Activated naive CD4-positive, alpha-beta T cell treated with anti-CD3 and anti-CD28 coated beads, Interleukin-2, amount 10 ng/mL, durations not matched to agents 7 days and 5 days (primary cell): Measurements from ENCODE around the gene ATG4D.
A peak's percentile ranks its signal among the peaks of the same experiment; 100 is the strongest.
"Not testable (repeated sequence)": the region's sequence is repeated elsewhere in the genome, so short reads cannot be mapped to it uniquely, and the experiment has no call there.

Source experiments
- CTCF ChIA-PET: fragments of 350-600 bp; sonication (Branson Sonifier 250); formaldehyde crosslinking; loops from one replicate; lab custom pipeline; 2021; ENCODE audit warnings: antibody characterized with exemption; lab: Charles Lee
- DNase-seq: peaks from one replicate; pipeline ENCODE4 v3.0.0-alpha.2; 2020
- H3K27ac Mint-ChIP-seq: one replicate; pipeline ENCODE4 v1.8.0; 2021; ENCODE audit warnings: mild to moderate bottlenecking, moderate library complexity, mixed read lengths
- H3K27me3 Mint-ChIP-seq: one replicate; pipeline ENCODE4 v1.8.0; 2021; ENCODE audit warnings: mild to moderate bottlenecking, mixed read lengths
- H3K36me3 Mint-ChIP-seq: one replicate; pipeline ENCODE4 v1.8.0; 2021; ENCODE audit warnings: mixed read lengths
- H3K4me1 Mint-ChIP-seq: one replicate; pipeline ENCODE4 v1.8.0; 2021; ENCODE audit warnings: mixed read lengths
- H3K4me3 Mint-ChIP-seq: one replicate; pipeline ENCODE4 v1.8.0; 2021; ENCODE audit warnings: mild to moderate bottlenecking, moderate library complexity, mixed read lengths
- H3K9me3 Mint-ChIP-seq: one replicate; pipeline ENCODE4 v1.8.0; 2021; ENCODE audit warnings: mixed read lengths

ATG4D gene

GRCh38 chr19:10532457-10532856 lies 11.2 kb upstream of the ATG4D start:
- H3K27ac Mint-ChIP-seq = no peak overlapping the region
- CTCF ChIA-PET = no interaction called here

GRCh38 chr19:10533646-10534386 lies 9.9 kb upstream of the ATG4D start:
- CTCF ChIA-PET = no interaction called here
- H3K9me3 Mint-ChIP-seq = no peaks in the 10 kb centered on the region
- peaks cover 73% of the 10 kb centered on the region for H3K27me3 Mint-ChIP-seq
- H3K4me3 Mint-ChIP-seq = no peak overlapping the region
- no peaks in the 10 kb centered on the region for H3K36me3 Mint-ChIP-seq
- no peak for DNase-seq
- peaks cover 2% of the 10 kb centered on the region for H3K4me1 Mint-ChIP-seq
- no peak overlapping the region for H3K27ac Mint-ChIP-seq

More at GRCh38 chr19:10532457-10532856, 11.2 kb upstream of the ATG4D start:
- no peaks in the 10 kb centered on the region for H3K36me3 Mint-ChIP-seq
- H3K27me3 Mint-ChIP-seq = peaks cover 65% of the 10 kb centered on the region
- no peak for DNase-seq
- no peaks in the 10 kb centered on the region for H3K4me1 Mint-ChIP-seq
- H3K4me3 Mint-ChIP-seq = no peak overlapping the region
- H3K9me3 Mint-ChIP-seq = no peaks in the 10 kb centered on the region

DNA sequence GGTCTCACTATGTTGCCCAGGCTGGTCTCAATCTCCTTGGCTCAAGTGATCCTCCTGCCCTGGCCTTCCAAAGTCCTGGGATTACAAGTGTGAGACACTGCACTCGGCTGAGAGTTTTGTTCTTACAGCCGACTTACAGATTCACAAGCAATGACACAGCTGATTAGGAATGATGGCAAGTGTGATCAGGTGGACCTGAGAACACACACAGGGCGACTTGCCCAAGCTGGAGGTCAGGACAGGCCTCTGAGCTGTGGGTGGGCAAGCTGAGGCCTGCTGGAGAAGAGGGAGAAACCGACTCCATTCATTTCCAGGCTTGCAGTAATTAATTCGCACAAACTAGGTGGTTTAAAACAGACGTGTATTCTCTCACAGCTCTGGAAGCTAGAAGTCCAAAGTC lies 8.1 kb upstream of the ATG4D start:
- H3K9me3 Mint-ChIP-seq = no peaks in the 10 kb centered on the region
- peaks cover 4% of the 10 kb centered on the region for H3K4me1 Mint-ChIP-seq
- H3K4me3 Mint-ChIP-seq = no peak overlapping the region
- no peaks in the 10 kb centered on the region for H3K36me3 Mint-ChIP-seq
- CTCF ChIA-PET = interaction anchor here (0.6 to 1.1 kb wide), 4 partner anchors 27 to 427 kb away, joined by 3 read pairs; no protein-coding TSS in a partner anchor
- no peak overlapping the region for H3K27ac Mint-ChIP-seq
- no peak for DNase-seq
- peaks cover 82% of the 10 kb centered on the region for H3K27me3 Mint-ChIP-seq

DNA sequence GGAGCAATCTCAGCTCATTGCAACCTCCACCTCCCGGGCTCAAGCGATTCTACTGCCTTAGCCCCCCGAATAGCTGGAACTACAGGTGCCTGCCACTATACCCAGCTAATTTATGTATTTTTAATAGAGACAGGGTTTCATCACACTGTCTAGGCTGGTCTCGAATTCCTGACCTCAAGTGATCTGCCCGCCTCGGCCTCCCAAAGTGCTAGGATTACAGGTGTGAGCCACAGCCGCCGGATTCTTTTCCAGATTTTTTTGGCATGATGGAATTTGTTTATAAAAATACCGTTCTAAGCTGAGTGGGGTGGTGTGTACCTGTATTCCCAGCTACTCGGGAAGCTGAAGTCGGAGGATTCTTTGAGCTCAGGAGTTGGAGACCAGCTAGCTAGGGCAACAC lies 6.0 kb upstream of the ATG4D start:
- no peak for DNase-seq
- Mint-ChIP-seq H3K4me3 (no peak overlapping the region), H3K9me3 (no peaks in the 10 kb centered on the region), H3K27me3 (peaks cover 95% of the 10 kb centered on the region), H3K27ac (no peak overlapping the region), H3K4me1 (peaks cover 7% of the 10 kb centered on the region), H3K36me3 (no peaks in the 10 kb centered on the region)
- CTCF ChIA-PET = interaction anchor here (1.2 to 1.4 kb wide), 2 partner anchors 54 to 109 kb away, joined by 4 read pairs; no protein-coding TSS in a partner anchor

DNA sequence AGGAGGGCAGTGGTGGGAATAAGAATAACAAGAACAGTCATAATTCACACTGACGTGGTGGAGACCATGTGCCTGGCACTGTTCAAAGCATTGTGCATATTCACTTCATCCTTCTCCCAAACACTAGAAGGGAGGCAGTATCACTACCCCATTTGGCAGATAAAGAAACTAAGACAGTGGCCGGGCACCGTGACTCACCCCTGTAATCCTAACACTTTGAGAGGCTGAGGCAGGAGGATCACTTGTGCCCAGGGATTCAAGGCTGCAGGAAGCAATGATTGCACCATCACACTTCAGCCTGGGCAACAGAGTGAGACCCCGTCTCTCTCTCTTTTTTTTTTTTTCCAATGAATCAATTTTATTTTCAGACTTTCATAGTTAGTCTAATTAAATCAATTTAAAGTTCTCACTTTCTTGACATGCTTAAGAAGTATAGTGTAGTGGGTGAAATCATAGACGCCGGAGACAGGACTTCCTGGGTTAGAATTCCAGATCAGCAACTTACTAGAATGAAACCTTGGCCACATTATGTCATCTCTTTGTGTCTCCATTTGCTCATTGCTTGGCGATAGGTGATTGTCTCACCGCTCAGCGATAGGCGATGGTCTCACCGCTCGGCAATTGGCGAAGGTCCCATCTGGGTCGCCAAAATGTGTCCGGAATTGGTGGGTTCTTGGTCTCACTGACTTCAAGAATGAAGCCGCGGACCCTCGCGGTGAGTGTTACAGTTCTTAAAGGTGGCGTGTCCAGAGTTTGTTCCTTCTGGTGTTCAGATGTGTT lies 5.3 kb upstream of the ATG4D start:
- Mint-ChIP-seq H3K4me1 (peaks cover 12% of the 10 kb centered on the region), H3K27ac (no peak overlapping the region), H3K4me3 (no peak overlapping the region)

GRCh38 chr19:10539016-10539415 lies 4.7 kb upstream of the ATG4D start:
- DNase-seq, H3K36me3 Mint-ChIP-seq, H3K4me3 Mint-ChIP-seq, H3K27ac Mint-ChIP-seq, CTCF ChIA-PET, H3K9me3 Mint-ChIP-seq: not testable (repeated sequence)
- Mint-ChIP-seq H3K4me1 (peaks cover 13% of the 10 kb centered on the region), H3K27me3 (peaks cover 86% of the 10 kb centered on the region)

More for the DNA sequence above, 5.3 kb upstream of the ATG4D start:
- no peak for DNase-seq
- no peaks in the 10 kb centered on the region for H3K36me3 Mint-ChIP-seq
- CTCF ChIA-PET = interaction anchor here (1.2 kb wide), 1 partner anchor 54 kb away, joined by 4 read pairs; no protein-coding TSS in a partner anchor
- H3K27me3 Mint-ChIP-seq = peaks cover 91% of the 10 kb centered on the region
- no peaks in the 10 kb centered on the region for H3K9me3 Mint-ChIP-seq

DNA sequence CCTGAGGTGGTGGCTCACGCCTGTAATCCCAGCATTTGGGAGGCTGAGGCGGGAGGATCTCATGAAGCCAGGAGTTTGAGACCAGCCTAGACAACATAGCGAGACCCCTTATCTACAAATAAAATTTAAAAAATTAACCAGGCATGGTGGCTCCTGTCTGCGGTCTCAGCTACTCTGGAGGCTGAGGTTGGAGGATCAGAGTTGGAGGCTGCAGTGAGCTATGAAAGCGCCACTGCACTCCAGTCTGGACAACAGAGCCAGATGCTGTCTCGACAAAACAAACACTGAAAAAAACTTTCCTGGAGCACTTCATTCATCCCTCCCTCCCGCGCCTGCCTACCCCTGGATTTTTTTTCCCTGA lies 665 bp upstream of the ATG4D start:
- no peak for DNase-seq
- H3K9me3 Mint-ChIP-seq = no peaks in the 10 kb centered on the region
- peaks cover 26% of the 10 kb centered on the region for H3K4me1 Mint-ChIP-seq
- H3K4me3 Mint-ChIP-seq = peak overlapping the region; percentile 77
- peak overlapping the region; percentile 85 for H3K27ac Mint-ChIP-seq
- H3K27me3 Mint-ChIP-seq = peaks cover 49% of the 10 kb centered on the region
- peaks cover 9% of the 10 kb centered on the region for H3K36me3 Mint-ChIP-seq
- CTCF ChIA-PET = interaction anchor here (1.0 to 2.7 kb wide), 6 partner anchors 11 to 157 kb away, joined by 3 to 19 read pairs (median 9); partner anchors contain the start of genes CDKN2D and QTRT1

DNA sequence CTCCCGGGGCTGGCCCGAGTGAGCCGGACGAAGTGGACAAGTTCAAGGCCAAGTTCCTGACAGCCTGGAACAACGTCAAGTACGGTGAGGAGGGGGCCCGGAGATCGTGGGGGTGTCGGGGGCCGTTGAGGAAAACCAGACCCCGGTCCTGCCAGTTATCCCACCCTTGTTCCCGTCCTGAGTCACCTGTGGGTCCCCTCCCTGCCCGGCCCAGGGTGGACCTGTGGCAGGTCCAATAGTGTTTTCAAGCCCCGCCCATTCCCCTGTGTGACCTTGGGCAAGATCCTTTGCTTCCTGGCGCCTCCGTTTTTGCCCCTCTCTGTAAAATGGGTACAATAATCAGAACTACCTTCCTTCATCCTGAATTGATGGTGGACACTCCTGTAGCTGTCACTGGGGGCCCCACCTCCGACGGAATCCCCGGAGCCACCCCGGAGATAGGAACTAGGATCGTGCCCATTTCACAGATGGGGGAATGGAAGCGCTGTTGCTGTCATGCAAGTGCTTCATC lies 593 bp downstream of the ATG4D start:
- DNase-seq = peak; percentile 58
- H3K27ac Mint-ChIP-seq = peak overlapping the region; percentile 88
- CTCF ChIA-PET = no interaction called here

GRCh38 chr19:10544753-10545251 lies 1.1 kb downstream of the ATG4D start:
- Mint-ChIP-seq H3K36me3 (peaks cover 18% of the 10 kb centered on the region), H3K4me1 (peaks cover 21% of the 10 kb centered on the region), H3K27ac (peak overlapping the region; percentile 88), H3K27me3 (peaks cover 31% of the 10 kb centered on the region), H3K4me3 (peak overlapping the region; percentile 89), H3K9me3 (no peaks in the 10 kb centered on the region)
- CTCF ChIA-PET = no interaction called here
- DNase-seq = peak; percentile 32

More for the DNA sequence above, 593 bp downstream of the ATG4D start:
- peaks cover 21% of the 10 kb centered on the region for H3K4me1 Mint-ChIP-seq
- peaks cover 36% of the 10 kb centered on the region for H3K27me3 Mint-ChIP-seq
- H3K9me3 Mint-ChIP-seq = no peaks in the 10 kb centered on the region
- H3K36me3 Mint-ChIP-seq = peaks cover 18% of the 10 kb centered on the region
- peak overlapping the region; percentile 89 for H3K4me3 Mint-ChIP-seq

DNA sequence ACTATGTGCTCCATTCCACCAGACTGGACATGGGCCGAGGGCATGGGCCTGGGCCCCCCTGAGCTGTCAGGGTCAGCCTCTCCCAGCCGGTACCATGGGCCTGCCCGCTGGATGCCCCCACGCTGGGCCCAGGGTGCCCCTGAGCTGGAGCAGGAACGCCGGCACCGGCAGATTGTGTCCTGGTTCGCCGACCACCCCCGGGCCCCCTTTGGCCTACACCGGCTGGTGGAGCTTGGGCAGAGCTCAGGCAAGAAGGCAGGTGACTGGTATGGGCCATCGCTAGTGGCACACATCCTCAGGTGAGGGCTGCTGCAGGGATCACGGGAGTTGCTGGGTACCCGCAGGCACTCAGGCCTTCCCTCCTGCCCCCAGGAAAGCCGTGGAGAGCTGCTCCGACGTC lies 3.1 kb downstream of the ATG4D start:
- H3K27ac Mint-ChIP-seq = no peak overlapping the region
- H3K4me3 Mint-ChIP-seq = no peak overlapping the region
- H3K4me1 Mint-ChIP-seq = peaks cover 33% of the 10 kb centered on the region
- H3K36me3 Mint-ChIP-seq = peaks cover 34% of the 10 kb centered on the region
- no peaks in the 10 kb centered on the region for H3K9me3 Mint-ChIP-seq
- CTCF ChIA-PET = no interaction called here
- peaks cover 11% of the 10 kb centered on the region for H3K27me3 Mint-ChIP-seq
- DNase-seq = no peak

DNA sequence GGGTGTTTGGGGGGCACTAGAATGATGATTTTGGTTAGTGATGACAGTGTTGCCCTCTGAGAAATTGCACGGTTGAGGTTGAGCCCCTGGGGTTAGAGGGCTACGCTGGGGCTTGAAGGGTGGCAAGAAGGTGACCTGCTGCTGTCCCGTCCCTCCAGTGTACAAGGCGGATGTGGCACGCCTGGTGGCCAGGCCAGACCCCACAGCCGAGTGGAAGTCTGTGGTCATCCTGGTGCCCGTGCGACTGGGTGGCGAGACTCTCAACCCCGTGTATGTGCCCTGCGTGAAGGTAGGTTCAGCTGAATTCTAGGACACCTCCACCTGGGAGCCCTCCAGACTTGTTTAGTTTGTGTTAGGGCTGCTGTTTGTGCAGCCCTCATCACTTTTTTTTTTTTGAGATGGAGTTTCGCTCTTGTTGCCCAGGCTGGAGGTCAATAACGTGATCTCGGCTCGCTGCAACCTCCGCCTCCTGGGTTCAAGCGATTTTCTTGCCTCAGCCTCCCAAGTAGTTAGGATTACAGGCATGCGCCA lies 5.1 kb downstream of the ATG4D start:
- DNase-seq = no peak
- Mint-ChIP-seq H3K27me3 (no peaks in the 10 kb centered on the region), H3K4me1 (peaks cover 47% of the 10 kb centered on the region), H3K27ac (no peak overlapping the region), H3K36me3 (peaks cover 51% of the 10 kb centered on the region), H3K9me3 (no peaks in the 10 kb centered on the region), H3K4me3 (no peak overlapping the region)
- CTCF ChIA-PET = no interaction called here

DNA sequence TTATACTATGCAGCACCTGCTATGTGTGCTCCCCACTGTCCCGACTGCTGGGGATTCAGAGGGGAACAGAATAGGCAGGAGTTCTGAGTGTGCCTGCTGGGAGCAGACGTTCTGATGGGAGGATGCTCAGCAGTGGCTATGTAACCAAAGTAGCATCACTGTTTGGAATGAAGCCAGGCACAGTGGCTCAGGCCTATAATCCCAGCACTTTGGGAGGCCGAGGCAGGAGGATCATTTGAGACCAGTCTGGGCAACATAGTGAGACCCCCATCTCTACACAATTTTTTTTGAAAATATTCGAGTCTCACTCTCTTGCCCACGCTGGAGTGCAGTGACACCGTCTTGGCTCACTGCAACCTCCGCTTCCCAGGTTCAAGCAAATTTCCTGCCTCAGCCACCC lies 6.0 kb downstream of the ATG4D start:
- Mint-ChIP-seq H3K36me3 (peaks cover 59% of the 10 kb centered on the region), H3K4me3 (no peak overlapping the region), H3K4me1 (peaks cover 51% of the 10 kb centered on the region), H3K27me3 (no peaks in the 10 kb centered on the region), H3K27ac (no peak overlapping the region), H3K9me3 (no peaks in the 10 kb centered on the region)
- CTCF ChIA-PET = no interaction called here
- no peak for DNase-seq

DNA sequence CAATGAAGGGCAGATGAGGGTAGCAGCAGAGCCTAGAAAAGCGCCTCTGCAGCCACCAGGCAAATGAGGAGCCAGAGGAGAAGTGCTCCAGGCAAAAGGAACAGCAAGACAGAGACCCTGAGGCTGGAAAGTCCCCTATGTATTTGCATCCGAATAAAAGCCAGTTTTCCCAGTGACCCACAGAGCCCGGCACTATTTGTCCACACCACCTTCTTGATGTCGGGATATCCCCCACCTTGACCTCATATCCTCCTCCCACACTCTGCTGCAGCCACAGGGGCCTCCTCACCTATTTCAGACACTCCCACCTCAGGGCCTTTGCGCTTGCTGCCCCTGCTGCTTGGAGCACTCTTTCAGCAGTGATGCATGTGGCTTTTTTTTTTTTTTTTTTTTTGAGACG lies 6.6 kb downstream of the ATG4D start:
- Mint-ChIP-seq H3K36me3 (peaks cover 55% of the 10 kb centered on the region), H3K27me3 (no peaks in the 10 kb centered on the region), H3K4me3 (no peak overlapping the region), H3K9me3 (no peaks in the 10 kb centered on the region), H3K4me1 (peaks cover 51% of the 10 kb centered on the region), H3K27ac (peak overlapping the region; percentile 64)
- DNase-seq = no peak
- CTCF ChIA-PET = interaction anchor here (1.5 kb wide), 1 partner anchor 147 kb away, joined by 3 read pairs; the partner anchor contains the start of gene CDC37

DNA sequence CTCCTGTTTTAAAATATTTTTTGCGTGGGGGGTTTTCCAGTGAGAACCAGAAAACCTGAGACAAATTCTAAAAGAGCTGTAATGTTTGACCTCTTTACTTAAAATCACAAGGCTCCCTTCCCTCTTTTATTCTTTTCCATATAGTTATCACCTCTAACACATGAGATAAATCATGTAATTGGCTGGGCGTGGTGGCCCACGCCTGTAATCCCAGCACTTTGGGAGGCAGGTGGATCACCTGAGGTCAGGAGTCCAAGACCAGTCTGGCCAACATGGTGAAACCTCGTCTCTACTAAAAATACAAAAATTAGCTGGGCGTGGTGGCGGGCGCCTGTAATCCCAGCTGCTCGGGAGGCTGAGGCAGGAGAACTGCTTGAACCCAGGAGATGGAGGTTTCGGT lies 7.3 kb downstream of the ATG4D start:
- H3K27ac Mint-ChIP-seq = peak overlapping the region; percentile 33
- H3K27me3 Mint-ChIP-seq = not testable (repeated sequence)
- CTCF ChIA-PET = interaction anchor here (0.7 to 2.1 kb wide), 5 partner anchors 10 to 148 kb away, joined by 3 to 12 read pairs (median 4); partner anchors contain the start of gene CDC37

More for the DNA sequence above, 7.3 kb downstream of the ATG4D start:
- Mint-ChIP-seq H3K4me1 (peaks cover 58% of the 10 kb centered on the region), H3K36me3 (peaks cover 60% of the 10 kb centered on the region)
- not testable (repeated sequence) for DNase-seq, H3K9me3 Mint-ChIP-seq, H3K4me3 Mint-ChIP-seq
